H1 (cell line): ENCODE results near the gene PRSS2. TPM values are rescaled to one million over a fixed set of nuclear protein-coding genes. Genes with fewer than 3 reads are reported as not detected.
"Not testable (repeated sequence)": the region's sequence is repeated elsewhere in the genome, so short reads cannot be mapped to it uniquely, and the experiment has no call there.

ENCODE experiments used
- CTCF ChIA-PET: fragments of 300-600 bp; sonication (Branson Sonifier 250); formaldehyde crosslinking; loops from one replicate; lab custom pipeline; 2021; ENCODE audit not compliant: partially characterized antibody; lab: Charles Lee
- POLR2A ChIA-PET: fragments of 300-600 bp; sonication (Branson Sonifier 250); formaldehyde crosslinking; loops from one replicate; lab custom pipeline; 2021; ENCODE audit warnings: inconsistent platforms; ENCODE audit not compliant: partially characterized antibody; lab: Charles Lee
- DNase-seq, 2 experiments: peaks; one replicate each; pipeline versions ENCODE4 v3.0.0 to v3.0.0-alpha.2; 2010 to 2022; ENCODE audit warnings: low spot score in 2 of 2, low read depth in 1 of 2, mixed read lengths in 1 of 2
- FAIRE-seq: peaks from 2 replicates; lab custom pipeline; 2011; peaks lifted over from hg19 to GRCh38; lab: Jason Lieb, UNC
- H2AFZ ChIP-seq: 2 replicates; pipeline ENCODE4 v1.8.1; 2012; ENCODE audit warnings: low read length, inconsistent platforms
- H2AK5ac ChIP-seq: 2 replicates; pipeline ENCODE4 v1.6.1; 2013; ENCODE audit warnings: low read depth, low read length
- H2BK120ac ChIP-seq: replicated peaks from 2 replicates; pipeline ENCODE3; 2013; ENCODE audit warnings: low read depth, low read length, inconsistent platforms
- H2BK12ac ChIP-seq: 2 replicates; pipeline ENCODE4 v1.6.1; 2013; ENCODE audit warnings: low read depth, low read length
- H2BK15ac ChIP-seq: 2 replicates; pipeline ENCODE4 v1.6.1; 2013; ENCODE audit warnings: low read length
- H2BK20ac ChIP-seq: 2 replicates; pipeline ENCODE4 v1.6.1; 2013; ENCODE audit warnings: low read length
- H2BK5ac ChIP-seq: 2 replicates; pipeline ENCODE4 v1.6.1; 2013; ENCODE audit warnings: low read depth, low read length
- H3K14ac ChIP-seq: 2 replicates; pipeline ENCODE4 v1.6.1; 2013; ENCODE audit warnings: inconsistent platforms; ENCODE audit not compliant: insufficient read length
- H3K18ac ChIP-seq: 2 replicates; pipeline ENCODE4 v1.6.1; 2013; ENCODE audit warnings: low read length; ENCODE audit errors: extremely low read depth
- H3K23ac ChIP-seq: 2 replicates; pipeline ENCODE4 v1.6.1; 2013; ENCODE audit warnings: inconsistent platforms; ENCODE audit not compliant: insufficient read length
- H3K23me2 ChIP-seq: 2 replicates; pipeline ENCODE4 v1.6.1; 2013; ENCODE audit warnings: low read depth, low read length
- H3K27ac ChIP-seq: 2 replicates; pipeline ENCODE4 v1.6.1; 2011; ENCODE audit warnings: low read depth, low read length, inconsistent platforms
- H3K27me3 ChIP-seq, 4 experiments: replicated peaks in 1 of 4; 1 replicate in 1 of 4; 2 replicates in 3 of 4; pipeline versions ENCODE4 v1.6.1 to v1.8.1; 2011 to 2013; ENCODE audit warnings: low read length in 3 of 4, mild to moderate bottlenecking in 3 of 4, inconsistent platforms in 2 of 4, mixed read lengths in 2 of 4, moderate library complexity in 1 of 4; ENCODE audit not compliant: control insufficient read depth in 3 of 4, insufficient read depth in 3 of 4; ENCODE audit errors: extremely low read depth in 1 of 4
- H3K36me3 ChIP-seq, 4 experiments: 2 replicates each; pipeline versions ENCODE4 v1.6.1 to v1.8.1; 2011 to 2013; ENCODE audit warnings: mild to moderate bottlenecking in 4 of 4, low read length in 3 of 4, moderate library complexity in 2 of 4, control low read depth in 1 of 4, inconsistent platforms in 1 of 4; ENCODE audit not compliant: insufficient read depth in 4 of 4, control insufficient read depth in 2 of 4
- H3K4ac ChIP-seq: replicated peaks from 2 replicates; pipeline ENCODE3; 2013; ENCODE audit warnings: low read length, low read depth, mixed read lengths, inconsistent platforms; ENCODE audit not compliant: insufficient read length
- H3K4me1 ChIP-seq, 4 experiments: replicated peaks in 1 of 4; 1 replicate in 1 of 4; 2 replicates in 3 of 4; pipeline versions ENCODE4 v1.6.1 to v1.8.1; 2011 to 2013; ENCODE audit warnings: low read length in 3 of 4, inconsistent platforms in 2 of 4, mixed read lengths in 1 of 4; ENCODE audit not compliant: insufficient read depth in 4 of 4, control insufficient read depth in 3 of 4
- H3K4me2 ChIP-seq, 2 experiments: 2 replicates each; pipeline versions ENCODE4 v1.6.1 to v1.8.1; 2011 to 2013; ENCODE audit warnings: low read depth in 2 of 2, low read length in 2 of 2, control low read depth in 1 of 2, inconsistent platforms in 1 of 2, mild to moderate bottlenecking in 1 of 2; ENCODE audit not compliant: insufficient read depth in 1 of 2
- H3K4me3 ChIP-seq, 4 experiments: fragments of 200-600, 300-600 bp in 1 of 4; sonication (generic), shearing (Covaris generic), sonication (Bioruptor Twin) in 1 of 4; 2 replicates each; pipeline versions ENCODE4 v1.5.1 to v1.8.1; 2011 to 2016; ENCODE audit warnings: low read length in 4 of 4, low read depth in 3 of 4, control low read depth in 2 of 4, inconsistent platforms in 2 of 4, mild to moderate bottlenecking in 2 of 4, mixed read lengths in 1 of 4, moderate library complexity in 1 of 4; ENCODE audit not compliant: insufficient read depth in 2 of 4; ENCODE audit errors: extremely low read depth in 1 of 4
- H3K56ac ChIP-seq: replicated peaks from 2 replicates; pipeline ENCODE3; 2013; ENCODE audit warnings: low read depth, mild to moderate bottlenecking, mixed read lengths, low read length, inconsistent platforms; ENCODE audit not compliant: insufficient read length
- H3K79me1 ChIP-seq: 2 replicates; pipeline ENCODE4 v1.6.1; 2013; ENCODE audit warnings: low read depth, low read length, control low read depth
- H3K79me2 ChIP-seq, 2 experiments: 2 replicates each; pipeline versions ENCODE4 v1.6.1 to v1.8.1; 2012 to 2013; ENCODE audit warnings: low read length in 2 of 2, mild to moderate bottlenecking in 2 of 2, inconsistent platforms in 1 of 2; ENCODE audit not compliant: insufficient read depth in 2 of 2, control insufficient read depth in 1 of 2
- H3K9ac ChIP-seq, 4 experiments: replicated peaks in 1 of 4; 1 replicate in 1 of 4; 2 replicates in 3 of 4; pipeline versions ENCODE4 v1.6.1 to v1.8.1; 2011 to 2013; ENCODE audit warnings: low read depth in 3 of 4, low read length in 3 of 4, control low read depth in 2 of 4, mild to moderate bottlenecking in 2 of 4, moderate library complexity in 2 of 4, inconsistent platforms in 1 of 4; ENCODE audit errors: extremely low read depth in 1 of 4
- H3K9me3 ChIP-seq, 2 experiments: 2 replicates each; pipeline versions ENCODE4 v1.6.1 to v1.8.1; 2012 to 2013; ENCODE audit warnings: mild to moderate bottlenecking in 2 of 2, moderate library complexity in 2 of 2, control low read depth in 1 of 2, inconsistent platforms in 1 of 2, low read depth in 1 of 2, low read length in 1 of 2, mixed read lengths in 1 of 2; ENCODE audit not compliant: insufficient read depth in 2 of 2
- H4K20me1 ChIP-seq, 2 experiments: replicated peaks in 1 of 2; 2 replicates each; pipeline versions ENCODE3 to v1.8.1; 2011 to 2013; ENCODE audit warnings: inconsistent platforms in 2 of 2, low read length in 2 of 2, mild to moderate bottlenecking in 1 of 2; ENCODE audit not compliant: insufficient read depth in 2 of 2, control insufficient read depth in 1 of 2
- H4K5ac ChIP-seq: 2 replicates; pipeline ENCODE4 v1.6.1; 2013; ENCODE audit warnings: low read length, low read depth, mixed read lengths, inconsistent platforms; ENCODE audit not compliant: insufficient read length
- H4K8ac ChIP-seq: 2 replicates; pipeline ENCODE4 v1.8.0; 2013; ENCODE audit warnings: mild to moderate bottlenecking, moderate library complexity, low read length, inconsistent platforms; ENCODE audit not compliant: insufficient read depth; ENCODE audit errors: extremely low read depth
- H4K91ac ChIP-seq: replicated peaks from 2 replicates; pipeline ENCODE3; 2013; ENCODE audit warnings: low read length, mixed read lengths, inconsistent platforms; ENCODE audit not compliant: insufficient read length
- BCL11A ChIP-seq, 2 experiments: IDR thresholded peaks; one replicate each; pipeline ENCODE4 v1.6.1; 2011; ENCODE audit warnings: low read depth in 2 of 2, low read length in 2 of 2, mild to moderate bottlenecking in 2 of 2
- CBX5 ChIP-seq: fragments of 300-800, 300-1000 bp; sonication (generic); IDR thresholded peaks from 2 replicates; pipeline ENCODE4 v1.7.1; 2016; ENCODE audit warnings: antibody characterized with exemption, low read length, low read depth
- CBX8 ChIP-seq: fragments of 300-800, 300-1000 bp; sonication (generic); IDR thresholded peaks from 2 replicates; pipeline ENCODE4 v1.7.1; 2016; ENCODE audit warnings: low read depth, low read length, borderline replicate concordance
- CREB1 ChIP-seq: IDR thresholded peaks from 2 replicates; pipeline ENCODE4 v1.6.1; 2012; ENCODE audit warnings: inconsistent platforms
- SP1 ChIP-seq: IDR thresholded peaks from 2 replicates; pipeline ENCODE4 v1.6.1; 2011; ENCODE audit warnings: low read depth, low read length
- whole genome bisulfite sequencing, 2 experiments: shearing (Covaris generic) in 1 of 2; methylation state at CpG; one replicate each; pipeline versions ENCODE4 v1.1.6 to v1.1.7; 2013 to 2015; ENCODE audit warnings: low lambda C conversion rate in 2 of 2, mixed read lengths in 2 of 2, inconsistent platforms in 1 of 2, low coverage in 1 of 2, missing lambda C conversion rate in 1 of 2; ENCODE audit not compliant: insufficient replicate concordance in 2 of 2, insufficient coverage in 1 of 2, insufficient read length in 1 of 2; ENCODE audit errors: extremely low coverage in 1 of 2, missing lambda C conversion rate in 1 of 2; 5-methylcytosine and 5-hydroxymethylcytosine counted together
- polyA plus RNA-seq, 7 experiments: library from polyadenylated mRNA; depleted of rRNA in 3 of 7; stranded (reverse) in 5 of 7; unstranded in 2 of 7; fragments of >200 nt in 5 of 7; fragments of 200-250 nt in 2 of 7; gene quantifications; 1 replicate in 5 of 7; 2 replicates in 1 of 7; 4 replicates in 1 of 7; pipeline versions ENCODE4 v1.2.1 to v1.2.3, GENCODE V29; 2011 to 2013; ENCODE audit warnings: missing spikeins in 2 of 7, mixed read lengths in 2 of 7
- total RNA-seq: library from RNA; stranded (reverse); fragmentation: NEBNext Ultra II Directional; extraction: Animal tissue kit (Norgen Biotek cat#: 25700); gene quantifications from 2 replicates; pipeline ENCODE4 v1.2.1, GENCODE V29; 2021

The PRSS2 gene
- total and polyA plus RNA-seq, 2 of the 8 experiments (the other 6 are each of a cell fraction or from before 2014, with no cell fraction given), result not detected

DNA sequence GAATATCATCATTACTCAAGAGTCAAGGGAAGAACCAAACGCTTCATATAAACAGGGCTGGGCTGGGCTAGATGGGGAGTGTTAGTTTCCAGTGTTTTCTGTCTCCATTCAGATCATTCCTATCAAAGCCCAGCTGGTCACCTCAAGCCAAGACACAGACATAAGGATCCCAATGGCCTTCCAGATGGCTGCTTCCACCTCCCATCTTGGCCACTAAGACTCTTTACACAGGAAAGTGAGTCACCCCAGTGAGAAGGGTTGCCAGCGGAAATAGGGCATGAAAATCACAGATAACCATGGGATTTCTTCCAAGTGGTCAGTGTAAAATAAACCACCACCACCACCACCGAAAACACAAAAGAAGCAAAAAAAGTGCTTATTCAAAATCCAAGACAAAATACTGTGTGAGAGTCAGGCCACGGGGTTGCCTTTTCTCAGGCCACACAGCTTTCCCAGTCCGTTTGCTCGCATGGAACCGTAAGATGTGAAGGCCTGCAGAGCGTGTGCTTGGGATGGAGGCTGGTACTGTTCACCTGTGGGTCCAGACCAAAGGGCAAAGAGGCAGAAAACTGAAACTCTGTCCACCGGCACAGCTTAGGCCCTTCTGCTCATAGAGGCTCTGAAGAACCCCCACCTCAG is 5.6 kb downstream of the PRSS2 start (continued):
- TF ChIP-seq BCL11A (IDR thresholded peaks at IDR 0.05; ENCODE audit: low read depth in 2 of 2, low read length in 2 of 2) (no peak), CBX8 (no peak), SP1 (no peak), CBX5 (no peak), CREB1 (no peak)

GRCh38 chr7:142776845-142777225 is 6.1 kb downstream of the PRSS2 start:
- H4K20me1 ChIP-seq, FAIRE-seq, H3K27me3 ChIP-seq, H3K18ac ChIP-seq, H4K5ac ChIP-seq, POLR2A ChIA-PET, DNase-seq, H2BK12ac ChIP-seq, H2BK20ac ChIP-seq, H3K36me3 ChIP-seq, H3K9me3 ChIP-seq, H3K56ac ChIP-seq, H3K4me3 ChIP-seq, H4K8ac ChIP-seq, H3K14ac ChIP-seq, H3K4me2 ChIP-seq, H2BK15ac ChIP-seq, H4K91ac ChIP-seq, H3K23me2 ChIP-seq, H2AFZ ChIP-seq, H2BK5ac ChIP-seq, H3K23ac ChIP-seq, H3K4ac ChIP-seq, H3K9ac ChIP-seq, H3K27ac ChIP-seq, H2AK5ac ChIP-seq, H3K79me1 ChIP-seq, H2BK120ac ChIP-seq, H3K4me1 ChIP-seq, H3K79me2 ChIP-seq: not testable (repeated sequence)
- CTCF ChIA-PET, result interaction anchor here (1.0 to 24.1 kb wide), 8 partner anchors 9 to 317 kb away, joined by 3 to 381 read pairs (median 4); no protein-coding TSS in a partner anchor
- 91% methylated on average over 2 of the region's 2 CpGs; no CpG with 5 or more reads in 1 of the 2 experiments for WGBS, 2 experiments
